GM12891 (cell line): ENCODE measurements around the gene CEMP1.

ENCODE experiments used
- PAX5 ChIP-seq: IDR thresholded peaks from 2 replicates; pipeline ENCODE4 v1.6.1; 2011; ENCODE audit warnings: low read length, moderate library complexity, mild to moderate bottlenecking; ENCODE audit not compliant: insufficient read depth, severe bottlenecking
- POLR2A ChIP-seq: IDR thresholded peaks from 2 replicates; pipeline ENCODE4 v1.6.1; 2011; ENCODE audit warnings: low read depth, low read length, control low read depth
- POLR2AphosphoS5 ChIP-seq: IDR thresholded peaks from 2 replicates; pipeline ENCODE4 v1.6.1; 2011; ENCODE audit warnings: low read depth, low read length, control low read depth
- POU2F2 ChIP-seq: IDR thresholded peaks from 2 replicates; pipeline ENCODE4 v1.6.1; 2011; ENCODE audit warnings: low read depth, mild to moderate bottlenecking, control low read depth, low read length, moderate library complexity
- TAF1 ChIP-seq: IDR thresholded peaks from 2 replicates; pipeline ENCODE4 v1.6.1; 2011; ENCODE audit warnings: low read depth, low read length, control low read depth

GRCh38 chr16:2507665-2508064 is 23.5 kb downstream of the CEMP1 start:
- TF ChIP-seq POLR2A = no peak
- TF ChIP-seq POLR2AphosphoS5 = no peak
- TF ChIP-seq TAF1 = no peak
- TF ChIP-seq PAX5 = no peak
- no peak for TF ChIP-seq POU2F2
